ENCODE data around the gene MCUB.

- TF ChIP-seq CTCF (conservative IDR thresholded peaks at IDR 0.05 in 1 of 2, IDR thresholded peaks at IDR 0.05 in 1 of 2; ENCODE audit: low read depth in 1 of 2, low read length in 2 of 2): no peak
- TF ChIP-seq EZH2 (IDR thresholded peaks at IDR 0.05; ENCODE audit: low read length, missing control alignments): no peak
These were observed at the start of gene MCUB for GRCh38 chr4:109559983-109560686.

Data from fibroblast of lung (primary cell).